Mucosa of descending colon (tissue), 3 donors: Measurements from ENCODE around the gene FTO. TPM values are rescaled to one million over a fixed set of nuclear protein-coding genes. Genes with fewer than 3 reads are reported as not detected.

Experiments
- ATAC-seq: fragments of 200-7000 bp; cut with Tn5 transposase; one replicate; pipeline ENCODE4 v1.9.1; 2020; ENCODE audit warnings: mild to moderate bottlenecking, moderate library complexity
- DNase-seq, 3 donors: peaks; one replicate each; pipeline ENCODE4 v3.0.0-alpha.2; 2020
- H3K36me3 ChIP-seq: fragments of 200-600 bp; one replicate; pipeline ENCODE4 v1.8.0; 2021; ENCODE audit warnings: low read depth, mild to moderate bottlenecking
- H3K4me1 ChIP-seq: fragments of 200-600 bp; one replicate; pipeline ENCODE4 v1.8.0; 2021; ENCODE audit warnings: low read depth, mild to moderate bottlenecking
- H3K4me3 ChIP-seq: fragments of 200-600 bp; one replicate; pipeline ENCODE4 v1.8.0; 2021; ENCODE audit warnings: mild to moderate bottlenecking
- H3K9me3 ChIP-seq: fragments of 200-600 bp; one replicate; pipeline ENCODE4 v1.8.0; 2021; ENCODE audit warnings: mild to moderate bottlenecking
- intact Hi-C, 2 donors: fragments of 100-400 bp; cut with DNase I in 1 of 2; cut with micrococcal nuclease in 1 of 2; formaldehyde crosslinking; loops; one replicate each; pipeline versions ENCODE4 v1.11.0 to v1.11.1; 2022; cut with DNase I, micrococcal nuclease
- total RNA-seq, 3 donors: library from RNA; stranded (reverse); fragmentation: NEBNext Ultra II Directional in 2 of 3; extraction: Animal tissue kit (Norgen Biotek cat#: 25700) in 2 of 3; gene quantifications; one replicate each; pipeline versions ENCODE4 v1.2.1 to v1.2.4, GENCODE V29; 2021 to 2023
- TF ChIP-seq, protein P1 (sequence below): fragments of 200-600 bp; IDR thresholded peaks from one replicate; pipeline ENCODE4 v1.8.0; 2022; ENCODE audit warnings: antibody characterized with exemption, mild to moderate bottlenecking
- donor health status: DM: no; HTN: no; CAD: no; lungs with moderate emphysema.
- donor health status: DM: no; HTN: no; CAD: no.
- donor health status: DM: no; HTN: yes; CAD: no.

FTO gene
- total RNA-seq, 3 donors from 2014 or later = 38.0 to 81.7 (median 39.1) TPM

- no peak for ATAC-seq
- H3K4me1 ChIP-seq = peaks cover 4% of the 10 kb centered on the region
- intact Hi-C loops = no loop called here
- no peaks in the 10 kb centered on the region for H3K36me3 ChIP-seq
- H3K4me3 ChIP-seq = no peak overlapping the region
- TF ChIP-seq, protein P1, sequence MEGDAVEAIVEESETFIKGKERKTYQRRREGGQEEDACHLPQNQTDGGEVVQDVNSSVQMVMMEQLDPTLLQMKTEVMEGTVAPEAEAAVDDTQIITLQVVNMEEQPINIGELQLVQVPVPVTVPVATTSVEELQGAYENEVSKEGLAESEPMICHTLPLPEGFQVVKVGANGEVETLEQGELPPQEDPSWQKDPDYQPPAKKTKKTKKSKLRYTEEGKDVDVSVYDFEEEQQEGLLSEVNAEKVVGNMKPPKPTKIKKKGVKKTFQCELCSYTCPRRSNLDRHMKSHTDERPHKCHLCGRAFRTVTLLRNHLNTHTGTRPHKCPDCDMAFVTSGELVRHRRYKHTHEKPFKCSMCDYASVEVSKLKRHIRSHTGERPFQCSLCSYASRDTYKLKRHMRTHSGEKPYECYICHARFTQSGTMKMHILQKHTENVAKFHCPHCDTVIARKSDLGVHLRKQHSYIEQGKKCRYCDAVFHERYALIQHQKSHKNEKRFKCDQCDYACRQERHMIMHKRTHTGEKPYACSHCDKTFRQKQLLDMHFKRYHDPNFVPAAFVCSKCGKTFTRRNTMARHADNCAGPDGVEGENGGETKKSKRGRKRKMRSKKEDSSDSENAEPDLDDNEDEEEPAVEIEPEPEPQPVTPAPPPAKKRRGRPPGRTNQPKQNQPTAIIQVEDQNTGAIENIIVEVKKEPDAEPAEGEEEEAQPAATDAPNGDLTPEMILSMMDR = no peak
- DNase-seq = no peak
- H3K9me3 ChIP-seq = no peaks in the 10 kb centered on the region
These were observed 82.0 kb downstream of the FTO start for GRCh38 chr16:53785916-53786315.

- Histone ChIP-seq H3K4me1 (peaks cover under 1% of the 10 kb centered on the region), H3K36me3 (no peaks in the 10 kb centered on the region), H3K4me3 (no peak overlapping the region), H3K9me3 (no peaks in the 10 kb centered on the region)
- no peak for DNase-seq
- intact Hi-C loops = no loop called here
- TF ChIP-seq, protein P1 = no peak
- ATAC-seq = no peak
These were observed 83.5 kb downstream of the FTO start for GRCh38 chr16:53787423-53787822.

GRCh38 chr16:53789137-53789536 is 85.2 kb downstream of the FTO start:
- peaks cover 4% of the 10 kb centered on the region for H3K4me1 ChIP-seq
- DNase-seq (no peak), ATAC-seq (no peak)
- H3K36me3 ChIP-seq = no peaks in the 10 kb centered on the region
- H3K4me3 ChIP-seq = no peak overlapping the region
- TF ChIP-seq, protein P1 = no peak
- H3K9me3 ChIP-seq = no peaks in the 10 kb centered on the region
- intact Hi-C loops = no loop called here

DNA sequence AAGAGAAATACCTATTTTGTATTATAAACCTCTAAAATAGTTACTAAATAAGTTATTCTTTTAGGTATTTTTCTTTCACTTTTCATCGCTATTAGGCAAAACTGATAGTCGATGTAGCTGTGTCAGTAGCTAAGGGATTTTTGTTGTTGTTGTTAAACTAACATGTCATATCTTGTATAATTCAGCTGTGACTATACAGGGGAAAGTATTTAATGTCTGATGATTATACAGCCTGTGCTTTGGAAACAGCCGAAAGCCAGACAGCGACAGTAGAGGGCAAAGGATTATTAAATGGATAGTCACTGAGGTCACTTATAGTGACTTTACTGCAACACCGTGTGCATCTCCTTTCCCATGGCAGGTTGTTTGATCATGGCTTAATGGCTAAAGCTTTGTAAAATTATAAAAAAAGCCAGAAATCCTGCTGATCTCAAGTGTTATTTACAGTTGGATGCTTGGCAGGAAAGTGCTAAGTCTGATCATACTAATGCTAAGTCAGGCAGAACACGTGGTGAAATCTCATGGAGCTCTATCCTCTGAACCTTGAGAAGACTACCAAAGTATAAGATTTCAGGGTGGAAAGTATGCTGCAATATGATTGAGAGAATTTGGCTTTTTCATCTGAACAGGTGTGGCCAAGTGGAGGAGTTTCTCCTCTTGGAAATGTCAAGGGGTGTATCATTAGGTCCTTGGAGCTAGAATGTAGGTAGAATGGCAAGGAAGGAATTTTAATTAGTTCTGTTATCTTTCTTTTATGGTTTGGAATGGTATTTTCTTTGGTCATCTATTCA is 88.4 kb downstream of the FTO start:
- no peak overlapping the region for H3K4me3 ChIP-seq
- H3K36me3 ChIP-seq = no peaks in the 10 kb centered on the region
- peaks cover 4% of the 10 kb centered on the region for H3K4me1 ChIP-seq
- H3K9me3 ChIP-seq = no peaks in the 10 kb centered on the region
- intact Hi-C loops = no loop called here
- ATAC-seq = no peak
- TF ChIP-seq, protein P1 = no peak
- DNase-seq = no peak

DNA sequence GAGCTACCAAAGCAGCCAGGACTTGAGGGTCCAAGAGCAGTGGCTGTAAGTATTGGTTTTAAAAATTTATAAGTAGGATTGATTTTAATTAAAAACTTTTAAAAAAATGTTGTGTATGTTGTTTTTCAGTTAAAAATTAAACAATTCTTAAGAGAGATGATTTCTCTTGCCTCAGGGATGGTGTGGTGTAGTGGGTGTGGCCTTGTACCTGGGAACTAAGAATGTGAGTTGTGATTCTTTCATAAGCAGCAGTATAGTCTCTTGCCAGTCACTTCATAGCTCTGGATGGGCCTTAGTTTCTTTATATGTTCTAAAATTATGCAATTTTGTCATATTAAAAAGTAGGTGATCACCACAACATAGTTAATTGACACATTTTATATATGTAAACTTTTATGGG is 99.5 kb downstream of the FTO start:
- H3K9me3 ChIP-seq = no peaks in the 10 kb centered on the region
- no peaks in the 10 kb centered on the region for H3K4me1 ChIP-seq
- TF ChIP-seq, protein P1 = no peak
- H3K36me3 ChIP-seq = no peaks in the 10 kb centered on the region
- DNase-seq (no peak), ATAC-seq (no peak)
- intact Hi-C loops = no loop called here
- no peak overlapping the region for H3K4me3 ChIP-seq
